HG03039 (cell line): ENCODE measurements around the gene NAV3.
"Not testable (repeated sequence)": the region's sequence is repeated elsewhere in the genome, so short reads cannot be mapped to it uniquely, and the experiment has no call there.

ENCODE experiments used
- ATAC-seq: cut with Tn5 transposase; IDR thresholded peaks from one replicate; pipeline ENCODE4 v1.9.1; 2021; ENCODE audit warnings: mild to moderate bottlenecking, moderate library complexity; ENCODE audit not compliant: unreplicated experiment

Gene NAV3

GRCh38 chr12:78101113-78101876, 270.6 kb downstream of the NAV3 start:
- ATAC-seq = no peak

- no peak for ATAC-seq
Observed at GRCh38 chr12:78101946-78102635, 271.4 kb downstream of the NAV3 start.

GRCh38 chr12:78102801-78103200, 272.1 kb downstream of the NAV3 start:
- not testable (repeated sequence) for ATAC-seq

- ATAC-seq = no peak
Observed at GRCh38 chr12:78115889-78116288, 285.2 kb downstream of the NAV3 start.

- no peak for ATAC-seq
Observed at GRCh38 chr12:78118036-78118435, 287.3 kb downstream of the NAV3 start.

GRCh38 chr12:78118486-78118885, 287.8 kb downstream of the NAV3 start:
- ATAC-seq = no peak

GRCh38 chr12:78119351-78119918, 288.7 kb downstream of the NAV3 start:
- no peak for ATAC-seq

GRCh38 chr12:78120306-78120705, 289.6 kb downstream of the NAV3 start:
- no peak for ATAC-seq

GRCh38 chr12:78120866-78121560, 290.3 kb downstream of the NAV3 start:
- no peak for ATAC-seq

- ATAC-seq = no peak
Observed at GRCh38 chr12:78121969-78122610, 291.4 kb downstream of the NAV3 start.

- ATAC-seq = no peak
Observed at GRCh38 chr12:78128211-78128610, 297.5 kb downstream of the NAV3 start.

GRCh38 chr12:78143717-78144116, 313.0 kb downstream of the NAV3 start:
- ATAC-seq = no peak

GRCh38 chr12:78145398-78145797, 314.7 kb downstream of the NAV3 start:
- no peak for ATAC-seq

- no peak for ATAC-seq
Observed at GRCh38 chr12:78146365-78146772, 315.7 kb downstream of the NAV3 start.

GRCh38 chr12:78149459-78149858, 318.8 kb downstream of the NAV3 start:
- no peak for ATAC-seq

GRCh38 chr12:78155546-78155945, 324.9 kb downstream of the NAV3 start:
- ATAC-seq = no peak

- ATAC-seq = no peak
Observed at GRCh38 chr12:78156751-78157150, 326.1 kb downstream of the NAV3 start.

- ATAC-seq = no peak
Observed at GRCh38 chr12:78157199-78157598, 326.5 kb downstream of the NAV3 start.

GRCh38 chr12:78164154-78164553, 333.5 kb downstream of the NAV3 start:
- no peak for ATAC-seq

- ATAC-seq = no peak
Observed at GRCh38 chr12:78167510-78167909, 336.8 kb downstream of the NAV3 start.

GRCh38 chr12:78171061-78171460, 340.4 kb downstream of the NAV3 start:
- ATAC-seq = no peak
